Measurements from ENCODE around the gene BUB1B.

Gene BUB1B

DNA sequence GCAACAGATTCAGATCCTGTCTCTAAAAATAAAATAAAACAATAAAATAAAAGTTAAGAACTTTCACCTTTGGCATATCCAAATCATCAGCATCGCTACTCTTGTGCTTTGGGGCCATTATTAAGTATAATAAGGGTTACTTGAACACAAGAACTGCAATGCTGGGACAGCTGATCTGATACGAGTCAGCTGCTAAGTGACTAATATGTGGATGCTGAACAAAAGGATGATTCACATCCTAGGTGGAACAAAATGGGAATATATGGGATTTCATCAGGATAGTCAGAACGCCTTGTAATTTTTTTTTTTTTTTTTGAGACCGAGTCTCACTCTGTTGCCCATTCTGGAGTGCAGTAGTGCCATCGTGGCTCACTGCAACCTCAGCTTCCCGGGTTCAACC, 29.7 kb downstream of the BUB1B start:
- DNase-seq (ENCODE audit: low read depth): peak; percentile 67

DNA sequence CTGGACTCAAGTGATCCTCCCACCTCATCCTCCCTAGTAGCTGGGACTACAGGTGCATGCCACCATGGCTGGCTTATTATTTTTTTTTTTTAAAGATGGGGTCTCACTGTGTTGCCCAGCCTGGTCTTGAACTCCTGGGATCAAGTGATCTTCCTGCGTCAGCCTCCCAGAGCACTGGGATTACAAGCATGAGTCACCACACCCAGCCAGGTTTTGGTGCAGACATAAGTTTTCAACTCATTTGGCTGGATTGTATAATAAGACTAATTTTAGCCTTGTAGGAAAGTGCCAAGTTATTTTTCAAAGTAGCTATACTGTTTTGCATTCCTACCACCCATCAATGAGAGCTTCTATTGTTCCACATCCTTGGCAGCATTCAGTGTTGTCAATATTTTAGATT, 32.1 kb downstream of the BUB1B start:
- peak; percentile 56 for DNase-seq (ENCODE audit: low read depth)

DNA sequence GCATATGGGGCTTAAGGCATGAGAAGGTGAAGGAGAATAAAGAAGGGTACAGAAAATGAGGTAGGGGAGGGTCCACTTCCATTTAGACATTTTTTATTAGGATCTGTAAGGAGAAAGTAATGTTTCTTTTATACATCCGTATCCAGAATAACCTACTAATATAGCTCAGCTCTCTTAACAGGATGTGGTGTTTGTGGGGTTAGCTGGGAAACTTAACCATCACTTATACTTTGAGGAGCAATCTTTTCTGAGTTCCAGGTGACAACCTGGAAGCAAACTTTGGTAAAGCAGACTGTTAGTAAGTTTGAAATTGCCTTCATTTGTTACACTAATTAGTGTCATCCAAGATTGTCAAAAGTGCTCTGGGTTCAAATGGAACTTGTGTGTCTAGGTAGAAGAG, 36.6 kb downstream of the BUB1B start:
- DNase-seq (ENCODE audit: low read depth): no peak

DNA sequence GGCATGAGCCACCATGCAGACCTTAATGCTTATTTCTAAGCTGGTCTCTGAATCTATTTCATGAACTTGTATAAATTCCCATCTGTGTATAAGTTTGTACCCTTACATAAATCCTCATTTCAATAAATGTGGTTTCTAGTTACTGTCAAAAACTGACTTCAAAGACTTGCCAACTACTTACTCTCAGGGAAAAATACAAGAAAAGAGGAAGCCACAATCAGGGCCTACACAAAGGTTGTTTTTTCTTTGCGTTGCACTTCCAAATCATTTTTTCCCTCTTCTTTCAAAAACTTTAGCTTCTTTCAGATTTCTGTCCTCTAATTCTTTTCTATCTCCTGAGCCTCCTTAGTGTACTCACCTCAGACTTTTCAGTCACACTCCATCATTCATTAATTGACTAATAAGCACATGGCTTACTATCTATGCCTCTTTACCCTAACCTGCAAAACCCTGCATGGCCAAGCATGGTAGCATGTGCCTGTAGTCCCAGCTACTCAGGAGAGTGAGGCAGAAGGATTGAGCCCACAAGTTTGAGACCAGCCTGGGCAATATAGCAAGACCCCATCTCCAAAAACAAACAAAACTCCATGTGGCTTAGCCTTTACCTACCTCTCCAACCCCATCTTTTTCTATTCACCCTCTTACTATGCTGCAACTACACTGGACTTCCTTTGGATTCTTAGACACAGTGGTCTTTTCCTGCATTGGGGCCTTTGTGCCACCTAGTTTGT, 37.7 kb downstream of the BUB1B start:
- no peak for DNase-seq (ENCODE audit: low read depth)

DNA sequence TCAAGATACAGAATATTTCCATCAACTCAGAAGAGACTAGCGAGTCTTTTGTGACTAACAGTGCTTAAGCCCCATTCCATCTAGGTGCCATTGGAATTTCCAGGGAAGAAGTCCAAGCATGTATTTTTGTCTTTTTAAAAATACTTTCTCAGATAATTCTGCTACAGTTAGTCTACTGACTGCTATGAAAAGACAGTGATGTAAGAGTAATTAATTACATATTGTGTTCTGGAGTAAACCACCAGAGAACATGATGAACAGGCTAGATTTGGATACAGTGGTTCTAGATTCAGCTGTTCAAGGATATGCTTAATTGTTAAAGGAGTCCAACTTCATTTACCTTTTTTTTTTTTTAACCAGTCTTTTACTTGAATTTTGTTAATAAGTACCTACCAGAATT, 43.2 kb downstream of the BUB1B start:
- no peak for DNase-seq (ENCODE audit: low read depth)

DNA sequence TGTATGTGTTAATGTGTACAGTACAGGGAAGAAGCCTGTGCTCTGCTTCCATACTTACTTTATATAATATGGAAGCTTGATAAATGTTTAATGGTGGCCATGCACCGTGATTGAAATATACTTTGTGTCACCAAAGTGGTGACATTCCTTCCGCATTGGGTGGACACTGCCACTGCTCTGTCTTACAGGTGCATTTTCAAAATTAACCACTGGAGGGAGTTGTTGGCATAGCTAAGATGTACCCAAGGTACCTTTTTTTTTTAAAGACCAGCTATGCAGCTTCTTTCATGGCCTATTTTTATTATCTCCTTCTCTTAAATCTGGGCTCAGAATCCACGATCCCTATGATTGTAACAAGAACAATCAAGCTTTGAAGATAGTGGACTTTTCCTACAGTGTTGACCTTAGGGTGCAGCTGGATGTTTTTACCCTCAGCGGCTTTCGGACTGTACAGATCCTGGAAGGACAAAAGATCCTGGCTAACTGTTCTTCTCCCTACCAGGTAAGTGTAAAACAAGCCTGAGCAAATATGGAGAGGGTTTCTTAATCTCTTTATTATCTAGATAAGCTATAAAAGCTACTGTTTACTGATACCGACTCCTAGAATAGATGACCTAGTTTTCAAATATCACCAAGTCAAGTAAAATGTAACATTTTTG, 56.4 kb downstream of the BUB1B start:
- peak; percentile 51 for DNase-seq (ENCODE audit: low read depth)

DNA sequence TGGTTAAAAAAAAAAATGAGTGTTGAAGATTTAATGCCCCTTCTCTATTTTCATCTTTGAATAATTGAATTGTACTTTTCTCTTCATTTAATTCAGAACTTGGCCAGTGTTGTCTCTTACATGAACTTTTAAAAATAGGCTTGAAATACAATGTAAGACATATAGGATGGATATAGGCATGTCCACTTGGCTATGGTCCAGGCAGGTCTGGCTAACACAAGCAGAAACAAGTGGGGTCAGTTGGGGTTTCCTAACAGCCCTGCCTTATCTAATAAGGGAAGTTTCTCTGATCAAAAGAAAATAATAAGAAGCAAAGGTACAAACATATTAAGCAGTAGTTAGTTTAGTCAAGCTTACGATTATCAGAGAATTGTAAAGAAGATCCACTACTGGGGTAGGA, 58.9 kb downstream of the BUB1B start:
- no peak for DNase-seq (ENCODE audit: low read depth)

- no peak for DNase-seq (ENCODE audit: low read depth)
These were observed 61.3 kb downstream of the BUB1B start for GRCh38 chr15:40222131-40222530.

- no peak for DNase-seq (ENCODE audit: low read depth)
These were observed 65.9 kb downstream of the BUB1B start for GRCh38 chr15:40226736-40227135.

DNA sequence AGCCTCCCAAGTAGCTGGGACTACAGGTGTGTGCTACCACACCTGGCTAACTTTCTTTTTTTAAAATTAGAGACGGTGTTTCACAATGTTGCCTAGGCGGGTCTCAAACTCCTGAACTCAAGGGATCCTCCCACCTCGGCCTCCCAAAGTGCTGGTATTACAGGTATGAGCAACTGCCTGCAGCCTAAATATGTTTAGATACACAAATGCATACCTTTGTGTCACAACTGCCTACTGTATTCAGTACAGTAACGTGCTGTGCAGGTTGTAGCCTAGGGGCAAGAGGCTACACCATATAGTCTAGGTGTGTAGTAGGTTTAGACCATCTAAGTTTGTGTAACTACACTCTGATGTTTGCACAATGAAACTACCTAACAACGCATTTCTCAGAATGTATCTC, 68.4 kb downstream of the BUB1B start:
- DNase-seq (ENCODE audit: low read depth): no peak

DNA sequence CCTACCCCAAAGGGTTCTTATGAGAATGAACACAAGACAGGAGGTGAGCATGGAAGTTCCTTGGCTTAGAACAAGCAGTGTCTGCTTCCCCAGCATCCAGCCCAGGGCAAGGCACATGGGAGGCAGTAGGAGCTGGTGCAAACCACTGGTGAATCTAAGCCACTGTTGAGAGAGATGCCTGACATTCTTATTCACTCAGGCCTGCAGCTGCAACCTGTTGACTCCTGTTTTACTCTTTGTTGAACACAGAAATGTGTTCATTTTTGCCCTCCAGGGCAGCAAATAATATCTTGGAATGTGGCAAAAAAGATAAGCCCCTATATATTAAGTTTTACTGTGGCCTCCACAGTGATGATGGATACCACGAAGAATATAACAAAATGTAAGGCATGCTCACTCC, 69.1 kb downstream of the BUB1B start:
- DNase-seq (ENCODE audit: low read depth): no peak

GRCh38 chr15:40232625-40233070, 71.8 kb downstream of the BUB1B start:
- no peak for DNase-seq (ENCODE audit: low read depth)

DNA sequence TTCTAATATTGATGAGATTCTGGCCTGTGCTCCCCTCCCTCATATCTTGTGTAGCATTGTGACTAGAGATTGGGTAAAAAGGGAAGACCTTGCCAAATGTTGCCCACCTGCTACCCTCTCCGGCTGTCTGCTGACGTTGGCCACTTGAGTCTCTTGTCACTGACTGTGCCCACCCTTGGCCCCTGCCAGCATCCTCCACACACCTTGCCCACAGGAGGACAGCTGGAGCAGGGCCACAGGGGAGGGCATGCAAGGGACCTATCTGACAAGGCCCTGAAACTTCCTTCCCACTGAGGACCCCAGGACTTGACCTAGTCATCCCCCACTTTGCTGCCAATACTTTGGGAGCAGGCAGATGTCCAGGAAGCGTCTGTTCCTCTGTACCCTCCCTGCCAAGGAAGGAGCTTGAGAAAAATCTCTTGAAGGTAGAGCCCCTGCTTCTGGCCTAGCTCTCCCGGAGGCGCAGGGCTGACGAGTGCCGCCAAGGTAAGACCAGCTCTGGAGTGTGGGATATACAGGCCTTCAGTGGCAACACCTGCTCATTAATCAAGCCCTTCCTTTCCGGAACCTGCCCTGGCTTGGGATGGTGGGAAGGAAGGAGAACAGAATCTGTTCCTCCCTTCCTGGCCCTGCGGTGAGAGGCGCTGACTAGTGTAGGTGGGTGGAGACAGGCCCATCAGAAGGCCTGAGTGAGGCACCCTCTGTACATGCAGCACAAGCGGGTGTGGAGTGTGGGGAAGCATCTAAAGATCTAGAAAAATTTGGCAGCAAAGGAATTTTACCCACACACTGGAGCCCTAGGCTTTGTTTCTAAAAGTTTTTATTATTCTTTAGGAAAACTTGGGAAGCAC, 73.1 kb downstream of the BUB1B start:
- no peak for DNase-seq (ENCODE audit: low read depth)

DNA sequence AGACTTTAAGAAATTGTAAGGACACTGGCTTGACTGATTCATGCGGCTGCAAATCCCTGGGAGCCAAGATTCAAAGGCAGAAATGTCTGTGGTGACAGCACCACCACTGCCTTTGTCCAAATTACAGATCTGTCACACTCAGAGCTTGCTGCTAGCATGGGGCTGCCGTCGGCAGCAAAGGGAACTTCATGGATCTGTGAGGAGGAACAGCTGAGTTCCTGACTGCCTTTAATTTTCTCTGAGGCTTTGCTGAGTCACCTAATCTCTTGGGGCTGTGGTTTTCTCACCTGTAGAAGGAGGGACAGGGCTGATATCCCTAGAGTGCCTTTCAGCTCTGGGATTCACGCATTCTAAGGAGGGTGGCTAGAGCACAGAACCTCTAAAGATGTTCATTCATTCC, 73.9 kb downstream of the BUB1B start:
- DNase-seq (ENCODE audit: low read depth): no peak

- DNase-seq (ENCODE audit: low read depth): no peak
These were observed 74.5 kb downstream of the BUB1B start for GRCh38 chr15:40235201-40235885.

DNA sequence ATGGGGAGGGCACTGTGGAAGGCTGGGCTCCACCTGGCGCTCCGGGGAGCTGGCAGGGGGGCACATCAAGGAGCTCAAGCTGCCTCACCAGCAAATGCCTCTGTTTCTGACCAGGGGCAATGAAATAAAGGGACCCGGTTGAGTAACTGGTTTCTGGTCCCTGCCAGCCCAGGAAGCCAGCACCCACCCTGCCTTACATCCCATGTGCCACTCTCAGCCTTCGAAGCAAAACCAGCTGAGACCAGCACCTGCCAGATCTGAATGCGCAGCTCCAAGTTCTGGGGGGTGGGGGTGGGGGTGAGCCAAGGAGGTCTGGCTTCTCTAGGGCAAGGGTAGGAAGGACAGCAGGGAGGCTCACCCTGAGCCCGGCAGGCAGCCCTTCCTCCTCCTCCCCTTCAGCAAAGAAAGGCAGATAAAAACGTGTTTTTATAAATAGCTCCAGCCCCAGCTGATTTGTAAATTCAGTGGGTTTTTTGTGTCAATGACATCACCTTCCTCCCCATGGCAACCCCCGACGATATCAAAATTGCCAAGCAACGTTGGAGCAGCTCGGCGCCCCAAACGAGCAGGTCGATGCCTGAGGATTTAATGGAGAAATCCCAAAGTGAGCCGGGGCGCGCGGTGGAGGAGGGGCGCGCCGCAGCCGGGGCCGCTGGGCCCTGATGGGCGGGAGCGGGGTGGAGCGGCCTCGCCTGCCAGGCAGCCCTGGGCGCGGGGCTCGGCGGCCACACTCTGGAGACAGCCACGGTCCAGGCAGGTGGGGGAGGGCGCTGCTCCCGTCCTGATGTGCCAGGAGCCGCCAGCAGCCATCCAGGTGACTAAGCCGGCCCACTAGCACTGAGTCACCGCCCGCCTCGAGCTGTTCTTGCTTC, 77.9 kb downstream of the BUB1B start, which contains the start of gene PAK6:
Gene PAK6, plus strand, starts transcription at position 532 of the 872 bp plus-strand sequence. CDS start 25,723 bp downstream, outside the sequence.
- DNase-seq (ENCODE audit: low read depth): peak; percentile 57

DNA sequence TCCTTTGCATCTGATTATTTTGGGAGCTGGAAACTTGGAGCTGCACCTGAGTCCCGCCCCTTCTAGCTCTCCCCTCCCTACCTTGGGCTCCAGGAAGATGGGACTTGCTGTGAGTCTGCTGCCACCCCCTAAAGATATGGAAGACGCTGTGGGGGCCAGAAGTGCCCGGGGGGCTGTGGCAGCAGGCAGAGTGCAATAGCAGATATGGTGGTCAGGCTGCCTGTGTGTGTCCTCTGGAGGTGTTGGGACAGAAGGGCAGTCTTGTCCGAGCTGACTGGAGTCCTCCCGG, 78.5 kb downstream of the BUB1B start:
- DNase-seq (ENCODE audit: low read depth): no peak

DNA sequence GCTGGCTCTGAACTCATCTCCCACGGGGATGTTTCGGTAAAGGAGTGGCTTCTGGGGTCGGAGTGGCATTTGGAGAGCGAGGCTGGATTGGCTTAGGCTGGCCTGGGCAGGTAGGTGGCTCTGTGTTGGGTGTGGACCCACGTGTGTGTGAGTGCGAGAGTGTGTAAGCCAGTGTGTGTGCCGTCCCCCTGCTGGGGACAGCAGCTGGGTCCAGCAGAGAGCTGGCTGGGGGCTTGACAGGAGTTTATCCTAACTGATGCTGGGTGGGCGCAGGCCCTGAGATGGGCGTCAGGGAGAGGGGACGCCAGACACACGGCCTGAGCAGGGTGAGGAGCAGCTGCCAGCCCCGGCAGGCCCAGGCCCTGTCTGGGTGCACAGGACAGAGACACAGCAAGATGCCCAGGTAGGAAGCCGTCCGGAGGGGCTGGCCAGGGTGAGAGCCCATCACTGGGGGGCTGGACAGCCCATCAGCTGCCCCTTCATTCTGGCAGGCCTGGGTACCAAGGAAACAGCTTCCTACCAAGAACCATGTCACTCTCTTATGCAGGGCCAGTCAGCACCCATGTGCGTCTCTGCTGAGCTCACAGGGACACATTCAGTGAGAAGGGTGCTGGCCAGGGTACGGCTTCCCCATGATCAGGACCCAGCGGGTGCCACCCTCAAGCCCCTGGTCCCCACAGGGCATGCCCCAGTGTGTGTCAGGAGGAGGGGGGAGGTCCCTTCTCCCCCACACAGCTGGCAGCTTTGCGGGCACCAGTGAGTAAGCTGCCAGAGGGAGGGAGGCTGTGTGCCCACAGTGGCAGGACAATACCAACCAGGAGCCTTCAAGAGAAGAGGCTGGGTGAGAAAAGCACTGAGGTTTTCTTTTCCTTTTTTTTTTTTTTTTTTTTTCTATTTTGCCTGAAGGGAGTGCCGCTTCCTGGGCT, 79.1 kb downstream of the BUB1B start:
- DNase-seq (ENCODE audit: low read depth): no peak

GRCh38 chr15:40240619-40241221, 79.9 kb downstream of the BUB1B start:
- no peak for DNase-seq (ENCODE audit: low read depth)

All from iris pigment epithelial cell (primary cell).